Stimulated activated CD4-positive, alpha-beta T cell treated with anti-CD3 and anti-CD28 coated beads, Interleukin-15, amount 100 ng/mL, for 48 hours (primary cell): ENCODE data around the gene ABCB9.
"Not testable (repeated sequence)": the region's sequence is repeated elsewhere in the genome, so short reads cannot be mapped to it uniquely, and the experiment has no call there.

Experiments
- DNase-seq, 2 donors: peaks; one replicate each; pipeline ENCODE4 v3.0.0-alpha.2; 2020; ENCODE audit warnings: low read depth in 2 of 2

The ABCB9 gene

GRCh38 chr12:122965851-122966742, at the start of gene ABCB9:
TSS of gene ABCB9 (minus strand) at chr12:122966463. CDS start at chr12:122960235, 6,228 bp downstream.
- DNase-seq: peak; percentile 91 to 97

- DNase-seq: not testable (repeated sequence)
These were observed 48.2 kb upstream of the ABCB9 start for GRCh38 chr12:123014473-123014872.

- no peak for DNase-seq
These were observed 47.2 kb upstream of the ABCB9 start for GRCh38 chr12:123013185-123014095.

- DNase-seq: no peak
These were observed 45.4 kb upstream of the ABCB9 start for GRCh38 chr12:123011701-123012100.

GRCh38 chr12:123010681-123011080, 44.4 kb upstream of the ABCB9 start:
- DNase-seq: no peak

- no peak for DNase-seq
These were observed 43.8 kb upstream of the ABCB9 start for GRCh38 chr12:123010110-123010509.

GRCh38 chr12:123006977-123007376, 40.7 kb upstream of the ABCB9 start:
- DNase-seq: no peak

GRCh38 chr12:123005081-123005626, 38.9 kb upstream of the ABCB9 start:
- DNase-seq: no peak

GRCh38 chr12:123004287-123004686, 38.0 kb upstream of the ABCB9 start:
- DNase-seq: no peak

- DNase-seq: no peak
These were observed 37.0 kb upstream of the ABCB9 start for GRCh38 chr12:123003257-123003656.

- no peak for DNase-seq
These were observed 35.2 kb upstream of the ABCB9 start for GRCh38 chr12:123001464-123001863.

GRCh38 chr12:123000578-123000977, 34.3 kb upstream of the ABCB9 start:
- DNase-seq: no peak

GRCh38 chr12:122999986-123000420, 33.7 kb upstream of the ABCB9 start:
- no peak for DNase-seq

- DNase-seq: no peak
These were observed 33.1 kb upstream of the ABCB9 start for GRCh38 chr12:122999196-122999946.

GRCh38 chr12:122998316-122998715, 32.1 kb upstream of the ABCB9 start:
- no peak for DNase-seq

GRCh38 chr12:122997343-122998250, 31.3 kb upstream of the ABCB9 start:
- no peak for DNase-seq

GRCh38 chr12:122996621-122997342, 30.5 kb upstream of the ABCB9 start:
- no peak for DNase-seq

- no peak for DNase-seq
These were observed 29.9 kb upstream of the ABCB9 start for GRCh38 chr12:122996188-122996601.

- no peak for DNase-seq
These were observed 29.4 kb upstream of the ABCB9 start for GRCh38 chr12:122995503-122996187.
